SK-N-SH (cell line): ENCODE results near the gene TEX264. TPM values are rescaled to one million over a fixed set of nuclear protein-coding genes. Genes with fewer than 3 reads are reported as not detected.

Source experiments
- CTCF ChIA-PET: fragments of 300-600, 350-600 bp; formaldehyde crosslinking; extraction: SDS; loops from one replicate; lab custom pipeline; 2021; lab: Yijun Ruan, JAX
- POLR2A ChIA-PET: fragments of 350-600 bp; sonication (Branson Sonifier 250); formaldehyde crosslinking; extraction: SDS; loops from one replicate; lab custom pipeline; 2020; ENCODE audit warnings: antibody characterized with exemption, inconsistent platforms; lab: Yijun Ruan, JAX
- DNase-seq: peaks from one replicate; pipeline ENCODE4 v3.0.0; 2012
- H2AFZ ChIP-seq: fragments of 200-600 bp; sonication (generic); 2 replicates; pipeline ENCODE4 v1.8.1; 2016; ENCODE audit warnings: antibody characterized with exemption, mild to moderate bottlenecking, low read depth
- H3F3A ChIP-seq: fragments of 200-600 bp; sonication (generic); replicated peaks from 2 replicates; pipeline ENCODE3; 2016; ENCODE audit warnings: antibody characterized with exemption, mild to moderate bottlenecking; ENCODE audit not compliant: insufficient read depth
- H3K27ac ChIP-seq, 2 experiments: fragments of 200-500 bp in 1 of 2; fragments of 200-600 bp in 1 of 2; sonication (Bioruptor generic) in 1 of 2; sonication (generic), shearing (Covaris generic) in 1 of 2; 2 replicates each; pipeline versions ENCODE4 v1.5.1 to v1.6.1; 2014 to 2016; ENCODE audit warnings: low read depth in 2 of 2, inconsistent platforms in 1 of 2, low read length in 1 of 2, mild to moderate bottlenecking in 1 of 2, mixed read lengths in 1 of 2
- H3K27me3 ChIP-seq: fragments of 200-600 bp; sonication (generic), shearing (Covaris generic); 2 replicates; pipeline ENCODE4 v1.6.1; 2016; ENCODE audit warnings: mixed run types; ENCODE audit not compliant: insufficient read depth
- H3K36me3 ChIP-seq, 2 experiments: fragments of 200-500 bp in 1 of 2; fragments of 200-600 bp in 1 of 2; sonication (Bioruptor generic) in 1 of 2; sonication (generic) in 1 of 2; replicated peaks in 1 of 2; 2 replicates each; pipeline versions ENCODE3 to v1.5.1; 2014 to 2016; ENCODE audit warnings: low read length in 1 of 2, mild to moderate bottlenecking in 1 of 2; ENCODE audit not compliant: insufficient read depth in 2 of 2, control insufficient read depth in 1 of 2
- H3K4me1 ChIP-seq, 2 experiments: fragments of 200-500 bp in 1 of 2; fragments of 200-600 bp in 1 of 2; sonication (Bioruptor generic) in 1 of 2; sonication (generic), shearing (Covaris generic) in 1 of 2; 2 replicates each; pipeline versions ENCODE4 v1.5.1 to v1.6.1; 2014 to 2016; ENCODE audit warnings: low read depth in 1 of 2, low read length in 1 of 2, mixed run types in 1 of 2; ENCODE audit not compliant: insufficient read depth in 2 of 2, control insufficient read depth in 1 of 2
- H3K4me2 ChIP-seq: fragments of 200-600 bp; sonication (generic), shearing (Covaris generic); 2 replicates; pipeline ENCODE4 v1.6.1; 2017; ENCODE audit warnings: mixed run types
- H3K4me3 ChIP-seq, 2 experiments: fragments of 200-500 bp in 1 of 2; fragments of 200-600 bp in 1 of 2; sonication (Bioruptor generic) in 1 of 2; sonication (generic), shearing (Covaris generic) in 1 of 2; 2 replicates each; pipeline versions ENCODE4 v1.5.1 to v1.8.1; 2014 to 2016; ENCODE audit warnings: low read depth in 2 of 2, inconsistent platforms in 1 of 2, low read length in 1 of 2, mild to moderate bottlenecking in 1 of 2, mixed read lengths in 1 of 2, moderate library complexity in 1 of 2
- H3K79me2 ChIP-seq: fragments of 200-600 bp; sonication (generic); 2 replicates; pipeline ENCODE4 v1.8.1; 2017; ENCODE audit warnings: mild to moderate bottlenecking; ENCODE audit not compliant: insufficient read depth
- H3K9ac ChIP-seq: fragments of 200-600 bp; sonication (generic); 2 replicates; pipeline ENCODE4 v1.6.1; 2017; ENCODE audit warnings: mixed run types
- H3K9me2 ChIP-seq: fragments of 200-600 bp; sonication (generic); 2 replicates; pipeline ENCODE4 v1.6.1; 2017; ENCODE audit warnings: mixed run types
- H3K9me3 ChIP-seq: fragments of 200-600 bp; sonication (generic); 2 replicates; pipeline ENCODE4 v1.6.1; 2017; ENCODE audit warnings: mixed run types, mild to moderate bottlenecking, moderate library complexity
- H4K20me1 ChIP-seq: fragments of 200-600 bp; sonication (generic); 2 replicates; pipeline ENCODE4 v1.6.1; 2017; ENCODE audit warnings: mild to moderate bottlenecking, mixed run types; ENCODE audit not compliant: insufficient read depth
- EZH2phosphoT487 ChIP-seq: fragments of 200-600 bp; sonication (generic); IDR thresholded peaks from 2 replicates; pipeline ENCODE4 v1.6.1; 2017; ENCODE audit warnings: low read depth, mixed run types, mild to moderate bottlenecking, antibody characterized with exemption, moderate library complexity, borderline replicate concordance
- MAX ChIP-seq: IDR thresholded peaks from 2 replicates; pipeline ENCODE4 v1.4.0; 2012; ENCODE audit warnings: low read depth
- MEF2A ChIP-seq: IDR thresholded peaks from 2 replicates; pipeline ENCODE4 v1.4.0; 2012; ENCODE audit warnings: low read depth, borderline replicate concordance
- MXI1 ChIP-seq: IDR thresholded peaks from 2 replicates; pipeline ENCODE4 v1.6.1; 2012; ENCODE audit warnings: mild to moderate bottlenecking, low read depth, low read length, improper control_type of control experiment
- NFIC ChIP-seq: IDR thresholded peaks from 2 replicates; pipeline ENCODE4 v1.4.0; 2012; ENCODE audit warnings: borderline replicate concordance
- RAD21 ChIP-seq: IDR thresholded peaks from 2 replicates; pipeline ENCODE4 v1.6.1; 2012; ENCODE audit warnings: mild to moderate bottlenecking, low read length
- REST ChIP-seq: IDR thresholded peaks from 2 replicates; pipeline ENCODE4 v1.6.1; 2012; ENCODE audit warnings: mild to moderate bottlenecking, low read depth, low read length, moderate library complexity
- RFX5 ChIP-seq: IDR thresholded peaks from 2 replicates; pipeline ENCODE4 v1.6.1; 2012; ENCODE audit warnings: mild to moderate bottlenecking, improper control_type of control experiment, low read length
- RXRA ChIP-seq: IDR thresholded peaks from 2 replicates; pipeline ENCODE4 v1.4.0; 2012; ENCODE audit warnings: low read depth, mild to moderate bottlenecking, borderline replicate concordance
- SIN3A ChIP-seq: IDR thresholded peaks from 2 replicates; pipeline ENCODE4 v1.6.1; 2012; ENCODE audit warnings: low read depth, mild to moderate bottlenecking, low read length, moderate library complexity, borderline replicate concordance
- SMC3 ChIP-seq: IDR thresholded peaks from 2 replicates; pipeline ENCODE4 v1.6.1; 2012; ENCODE audit warnings: low read depth, low read length, improper control_type of control experiment
- TAF1 ChIP-seq: IDR thresholded peaks from 2 replicates; pipeline ENCODE4 v1.6.1; 2012; ENCODE audit warnings: low read depth, mild to moderate bottlenecking, low read length, moderate library complexity, borderline replicate concordance
- TEAD4 ChIP-seq: IDR thresholded peaks from 2 replicates; pipeline ENCODE4 v1.4.0; 2012; ENCODE audit warnings: mild to moderate bottlenecking, borderline replicate concordance; ENCODE audit not compliant: insufficient read depth
- WGBS: methylation state at CpG from one replicate; pipeline ENCODE4 v1.1.6; 2017; ENCODE audit warnings: low lambda C conversion rate; 5-methylcytosine and 5-hydroxymethylcytosine counted together
- polyA plus RNA-seq, 3 experiments: library from polyadenylated mRNA; depleted of rRNA; stranded (reverse); fragments of >200 nt; gene quantifications; 2 replicates each; pipeline ENCODE4 v1.2.3, GENCODE V29; 2012
- TF ChIP-seq, protein P1 (sequence below): fragments of 200-600 bp; sonication (generic); IDR thresholded peaks from 2 replicates; pipeline ENCODE4 v1.6.1; 2017; ENCODE audit warnings: antibody characterized with exemption, mild to moderate bottlenecking, moderate library complexity

Gene TEX264
- polyA plus RNA-seq, 1 of the 3 experiments (the other 2 are of a cell fraction): 82.1 TPM

- no peaks in the 10 kb centered on the region for H3K9me3 ChIP-seq
- H3F3A ChIP-seq: no peaks in the 10 kb centered on the region
- CTCF ChIA-PET: interaction anchor here (0.7 to 2.9 kb wide), 3 partner anchors 14 to 59 kb away, joined by 3 to 8 read pairs (median 3); no protein-coding TSS in a partner anchor
- TF ChIP-seq TEAD4 (no peak), MXI1 (peak; percentile 84), MEF2A (no peak), RAD21 (no peak)
- TF ChIP-seq, all 33 proteins: peak for 1
- Histone ChIP-seq H4K20me1 (0 out of 2 replicates have a peak, but pooled peaks cover 21% of the 10 kb centered on the region), H3K4me3 (no peak overlapping the region), H2AFZ (no peak overlapping the region), H3K36me3 (no peaks in the 10 kb centered on the region), H3K4me2 (no peak overlapping the region), H3K9me2 (no peaks in the 10 kb centered on the region), H3K4me1 (peaks cover 0 to 8% of the 10 kb centered on the region in 2 experiments; a peak in 1 of 4 replicates), H3K79me2 (peaks cover 17% of the 10 kb centered on the region; the same call in 1 of the 2 replicates), H3K9ac (no peak overlapping the region), H3K27me3 (no peaks in the 10 kb centered on the region), H3K27ac (no peak overlapping the region)
- 82% methylated on average over 4 of the region's 4 CpGs for WGBS
- peak; percentile 39 for DNase-seq
- POLR2A ChIA-PET: no interaction called here
Measured at GRCh38 chr3:51622868-51623267, 48.2 kb upstream of the TEX264 start.

DNA sequence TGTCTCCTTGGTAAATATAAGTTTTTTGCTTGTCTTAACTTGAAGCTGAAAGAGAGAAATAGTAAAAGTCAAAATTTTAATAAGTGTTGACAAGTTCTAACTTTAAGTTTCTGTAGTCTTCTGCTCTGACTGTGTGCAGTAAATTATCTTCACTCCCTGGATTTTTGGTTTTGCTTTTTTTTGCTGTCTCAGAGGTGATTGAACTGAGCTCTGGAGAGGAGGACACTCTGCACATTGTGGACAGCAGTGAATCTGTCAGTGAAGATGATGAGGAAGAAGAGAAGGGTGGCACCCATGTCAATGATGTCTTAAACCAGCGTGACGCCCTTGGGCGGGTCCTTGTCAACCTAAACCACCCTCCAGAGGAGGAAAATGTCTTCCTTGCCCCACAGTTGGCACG lies 40.5 kb upstream of the TEX264 start:
- POLR2A ChIA-PET: no interaction called here
- Histone ChIP-seq H3K4me3 (no peak overlapping the region), H3K9me3 (no peaks in the 10 kb centered on the region), H3K36me3 (peaks cover 8 to 27% of the 10 kb centered on the region in 2 experiments), H3F3A (no peaks in the 10 kb centered on the region), H4K20me1 (no peaks in the 10 kb centered on the region), H3K27me3 (no peaks in the 10 kb centered on the region), H3K4me2 (no peak overlapping the region), H3K9ac (no peak overlapping the region), H3K4me1 (no peaks in the 10 kb centered on the region), H3K79me2 (no peaks in the 10 kb centered on the region), H3K27ac (no peak overlapping the region), H3K9me2 (no peaks in the 10 kb centered on the region), H2AFZ (no peak overlapping the region)
- CTCF ChIA-PET: interaction anchor here (1.8 kb wide), 1 partner anchor 51 kb away, joined by 4 read pairs; no protein-coding TSS in a partner anchor
- no peak for DNase-seq
- 88% methylated on average over 4 of the region's 4 CpGs for WGBS
- TF ChIP-seq MXI1: no peak
- TF ChIP-seq TAF1: no peak
- no peak for TF ChIP-seq RAD21

DNA sequence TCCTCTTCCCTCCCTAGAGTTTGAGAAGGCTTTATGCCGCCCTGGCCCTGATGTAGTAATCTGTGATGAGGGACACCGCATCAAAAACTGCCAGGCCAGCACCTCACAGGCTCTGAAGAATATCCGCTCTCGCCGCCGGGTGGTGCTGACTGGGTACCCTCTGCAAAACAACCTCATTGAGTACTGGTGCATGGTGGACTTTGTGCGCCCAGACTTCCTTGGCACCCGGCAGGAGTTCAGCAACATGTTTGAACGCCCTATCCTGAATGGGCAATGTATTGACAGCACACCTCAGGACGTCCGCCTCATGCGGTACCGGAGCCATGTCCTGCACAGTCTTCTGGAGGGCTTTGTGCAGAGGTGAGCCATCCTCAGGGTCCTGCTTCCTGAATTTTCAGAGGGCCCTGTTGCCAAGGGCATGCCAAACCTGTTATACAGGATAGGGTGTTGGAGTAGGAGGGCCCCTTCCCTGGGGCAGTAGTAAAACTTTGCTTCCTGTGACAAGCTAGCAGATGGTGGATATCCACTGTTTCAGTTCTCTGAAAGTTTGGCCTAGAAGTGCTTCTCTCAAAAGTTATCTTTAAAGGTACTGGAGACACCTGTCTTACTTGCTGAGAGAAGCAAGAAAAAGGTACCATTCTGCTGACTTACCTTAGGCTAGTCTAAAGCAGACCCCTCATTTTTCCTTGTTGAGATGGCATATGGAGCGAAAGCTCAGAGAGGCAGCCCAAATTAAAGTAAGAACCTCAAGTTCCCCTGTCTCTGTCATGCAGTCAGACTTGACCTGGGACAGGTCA lies 33.7 kb upstream of the TEX264 start:
- no peak overlapping the region for H3K4me2 ChIP-seq
- ChIA-PET POLR2A (no interaction called here), CTCF (interaction anchor here (0.8 to 2.7 kb wide), 13 partner anchors 12 to 137 kb away, joined by 3 to 31 read pairs (median 4); partner anchors contain the start of gene DCAF1)
- peaks cover 34 to 74% of the 10 kb centered on the region in 2 experiments for H3K36me3 ChIP-seq
- no peaks in the 10 kb centered on the region for H3K79me2 ChIP-seq
- no peak for DNase-seq
- no peaks in the 10 kb centered on the region for H3F3A ChIP-seq
- H3K4me3 ChIP-seq: no peak overlapping the region; a peak in 1 of 4 replicates
- no peaks in the 10 kb centered on the region for H3K9me2 ChIP-seq
- WGBS: 89% methylated on average over 11 of the region's 14 CpGs
- no peaks in the 10 kb centered on the region for H3K4me1 ChIP-seq
- no peaks in the 10 kb centered on the region for H4K20me1 ChIP-seq
- H2AFZ ChIP-seq: no peak overlapping the region
- H3K27ac ChIP-seq: no peak overlapping the region
- H3K27me3 ChIP-seq: no peaks in the 10 kb centered on the region
- H3K9ac ChIP-seq: no peak overlapping the region
- no peaks in the 10 kb centered on the region for H3K9me3 ChIP-seq
- no peak for TF ChIP-seq RFX5
- no peak for TF ChIP-seq SMC3
- no peak for TF ChIP-seq NFIC
- no peak for TF ChIP-seq RXRA
- TF ChIP-seq RAD21: no peak
- no peak for TF ChIP-seq REST
- TF ChIP-seq SIN3A: no peak
- TF ChIP-seq, protein P1, sequence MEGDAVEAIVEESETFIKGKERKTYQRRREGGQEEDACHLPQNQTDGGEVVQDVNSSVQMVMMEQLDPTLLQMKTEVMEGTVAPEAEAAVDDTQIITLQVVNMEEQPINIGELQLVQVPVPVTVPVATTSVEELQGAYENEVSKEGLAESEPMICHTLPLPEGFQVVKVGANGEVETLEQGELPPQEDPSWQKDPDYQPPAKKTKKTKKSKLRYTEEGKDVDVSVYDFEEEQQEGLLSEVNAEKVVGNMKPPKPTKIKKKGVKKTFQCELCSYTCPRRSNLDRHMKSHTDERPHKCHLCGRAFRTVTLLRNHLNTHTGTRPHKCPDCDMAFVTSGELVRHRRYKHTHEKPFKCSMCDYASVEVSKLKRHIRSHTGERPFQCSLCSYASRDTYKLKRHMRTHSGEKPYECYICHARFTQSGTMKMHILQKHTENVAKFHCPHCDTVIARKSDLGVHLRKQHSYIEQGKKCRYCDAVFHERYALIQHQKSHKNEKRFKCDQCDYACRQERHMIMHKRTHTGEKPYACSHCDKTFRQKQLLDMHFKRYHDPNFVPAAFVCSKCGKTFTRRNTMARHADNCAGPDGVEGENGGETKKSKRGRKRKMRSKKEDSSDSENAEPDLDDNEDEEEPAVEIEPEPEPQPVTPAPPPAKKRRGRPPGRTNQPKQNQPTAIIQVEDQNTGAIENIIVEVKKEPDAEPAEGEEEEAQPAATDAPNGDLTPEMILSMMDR: no peak
- TF ChIP-seq MAX: no peak
- no peak for TF ChIP-seq EZH2phosphoT487
